NCI-H128 (cell line): ENCODE results near the gene TFAM.

Experiments used
- DNase-seq: peaks from one replicate; lab custom pipeline; 2025; ENCODE audit not compliant: unreplicated experiment; lab: John Stamatoyannopoulos, UW

TFAM gene

GRCh38 chr10:58433066-58433465, 47.9 kb downstream of the TFAM start:
- no peak for DNase-seq

- no peak for DNase-seq
Observed at GRCh38 chr10:58433571-58433970, 48.4 kb downstream of the TFAM start.

GRCh38 chr10:58435297-58435985, 50.2 kb downstream of the TFAM start:
- DNase-seq: no peak

- no peak for DNase-seq
Observed at GRCh38 chr10:58436071-58436470, 50.9 kb downstream of the TFAM start.

GRCh38 chr10:58438340-58438871, 53.2 kb downstream of the TFAM start:
- no peak for DNase-seq

- no peak for DNase-seq
Observed at GRCh38 chr10:58438986-58439385, 53.8 kb downstream of the TFAM start.

GRCh38 chr10:58439632-58440364, 54.6 kb downstream of the TFAM start:
- DNase-seq: no peak

- DNase-seq: no peak
Observed at GRCh38 chr10:58440484-58440883, 55.3 kb downstream of the TFAM start.

- DNase-seq: no peak
Observed at GRCh38 chr10:58444321-58444720, 59.1 kb downstream of the TFAM start.

GRCh38 chr10:58444876-58445275, 59.7 kb downstream of the TFAM start:
- DNase-seq: no peak

- no peak for DNase-seq
Observed at GRCh38 chr10:58448121-58448935, 63.1 kb downstream of the TFAM start.
